ENCODE measurements around the gene SGCA.
A peak's percentile ranks its signal among the peaks of the same experiment; 100 is the strongest.

SGCA gene

DNA sequence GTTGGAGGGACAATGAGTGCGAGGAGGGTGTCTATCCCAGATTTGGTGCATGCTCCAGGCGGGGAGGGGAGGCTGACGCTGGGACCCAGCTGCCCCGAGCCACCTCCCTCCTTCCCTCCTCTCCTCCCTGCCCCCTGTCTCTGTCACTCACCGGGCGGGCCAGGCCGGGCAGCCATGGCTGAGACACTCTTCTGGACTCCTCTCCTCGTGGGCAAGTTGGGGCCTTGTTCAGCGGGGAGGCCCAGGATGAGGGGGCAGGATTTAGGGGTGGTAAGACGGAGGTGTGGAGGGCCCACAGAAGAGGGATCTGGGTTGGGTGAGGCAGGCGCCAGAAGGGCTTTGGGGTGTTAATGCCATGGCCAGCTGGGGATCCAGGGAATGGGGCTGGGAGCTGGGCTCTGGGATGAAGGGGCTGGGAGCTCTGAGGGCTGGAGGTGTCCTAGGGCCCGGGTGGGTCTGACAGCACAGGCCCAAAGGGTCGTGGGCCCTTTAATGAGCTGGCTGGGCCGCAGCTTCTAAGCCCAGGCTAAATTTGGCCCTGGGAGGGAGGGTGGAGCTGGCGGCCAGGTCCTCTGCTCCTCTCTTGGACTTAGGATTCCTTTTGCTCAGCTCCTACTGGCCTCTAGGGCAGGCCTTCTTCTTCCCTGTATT lies at the start of gene SGCA:
Gene SGCA (plus strand): TSS at position 139 of the 651 bp plus-strand sequence. CDS start 36 bp downstream, at position 175.
- DNase-seq (ENCODE audit: low read depth) = no peak

- DNase-seq (ENCODE audit: low read depth) = peak; percentile 70
Observed at GRCh38 chr17:50117202-50118051, 48.4 kb upstream of the SGCA start.

DNA sequence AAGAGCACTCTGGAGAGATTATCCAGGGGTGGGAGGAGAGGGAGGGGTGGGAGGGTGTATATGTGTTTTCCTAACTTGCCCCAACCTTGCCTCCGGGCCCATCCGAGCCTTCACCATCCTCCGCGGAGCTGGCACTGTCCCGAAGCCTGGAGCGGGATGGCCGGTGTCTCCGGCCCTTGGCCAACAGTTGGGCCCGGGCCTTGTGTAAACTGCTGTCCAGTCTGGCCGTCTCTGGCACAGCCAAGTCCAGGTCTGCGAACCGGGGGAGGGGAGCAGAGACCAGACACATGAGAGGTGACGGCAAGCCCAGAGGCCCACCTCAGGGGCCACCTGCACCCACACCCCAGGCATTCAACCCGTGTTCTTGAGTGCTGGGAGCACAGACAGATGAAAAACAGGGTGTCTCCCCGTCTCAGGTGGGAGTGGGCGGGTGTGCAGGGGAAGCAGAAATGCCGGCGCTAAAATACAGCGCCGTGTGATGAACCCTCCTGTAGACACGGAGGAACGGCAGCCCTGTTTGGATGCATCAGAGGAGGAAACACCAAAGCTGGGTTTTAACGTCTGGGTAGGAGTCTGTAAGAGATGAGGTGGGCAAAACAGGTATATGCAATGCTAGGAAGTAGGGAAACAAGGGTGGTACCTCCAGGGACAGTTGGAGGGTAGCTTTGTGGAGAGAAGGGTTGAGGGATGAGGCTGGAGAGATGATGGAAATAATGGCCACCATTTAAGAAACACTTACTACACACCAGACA lies 47.6 kb upstream of the SGCA start:
- no peak for DNase-seq (ENCODE audit: low read depth)

- DNase-seq (ENCODE audit: low read depth) = no peak
Observed at GRCh38 chr17:50118828-50119218, 47.0 kb upstream of the SGCA start.

DNA sequence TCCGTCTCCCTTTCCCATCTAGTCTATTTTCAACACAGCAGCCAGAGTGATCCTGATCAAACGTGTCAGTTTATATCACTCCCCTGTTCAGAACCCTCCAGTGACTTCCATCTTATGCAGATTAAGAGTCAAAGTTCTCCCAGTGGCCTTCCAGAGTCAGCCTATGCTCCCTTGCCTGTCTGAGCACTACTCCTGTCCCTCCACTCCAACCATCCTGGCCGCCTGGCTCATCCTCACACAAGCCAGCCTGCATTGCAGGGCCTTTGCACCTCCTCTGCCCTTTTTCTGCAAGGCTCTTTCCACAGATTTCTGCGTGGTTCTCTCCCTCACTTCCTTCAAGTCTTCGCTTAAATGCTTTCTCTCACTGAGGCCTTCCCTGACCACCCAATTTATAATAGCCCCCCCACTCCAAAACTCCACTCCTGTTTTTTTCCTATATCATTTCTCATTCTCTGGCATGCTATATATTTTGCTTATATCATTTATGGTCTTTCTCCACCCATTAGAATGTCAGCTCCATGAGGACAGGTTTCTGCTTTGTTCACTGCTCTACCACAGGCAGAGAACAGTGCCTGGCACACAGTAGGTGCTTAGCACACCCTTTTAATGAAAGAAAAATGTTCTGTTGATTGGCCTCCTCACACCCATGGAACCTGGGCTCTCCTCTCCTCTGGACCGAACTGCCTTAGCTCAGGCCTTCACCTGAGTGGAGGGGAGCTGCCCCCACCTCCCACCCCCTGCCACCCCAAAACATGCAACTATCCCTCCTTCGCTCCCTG lies 45.1 kb upstream of the SGCA start:
- DNase-seq (ENCODE audit: low read depth) = no peak

DNA sequence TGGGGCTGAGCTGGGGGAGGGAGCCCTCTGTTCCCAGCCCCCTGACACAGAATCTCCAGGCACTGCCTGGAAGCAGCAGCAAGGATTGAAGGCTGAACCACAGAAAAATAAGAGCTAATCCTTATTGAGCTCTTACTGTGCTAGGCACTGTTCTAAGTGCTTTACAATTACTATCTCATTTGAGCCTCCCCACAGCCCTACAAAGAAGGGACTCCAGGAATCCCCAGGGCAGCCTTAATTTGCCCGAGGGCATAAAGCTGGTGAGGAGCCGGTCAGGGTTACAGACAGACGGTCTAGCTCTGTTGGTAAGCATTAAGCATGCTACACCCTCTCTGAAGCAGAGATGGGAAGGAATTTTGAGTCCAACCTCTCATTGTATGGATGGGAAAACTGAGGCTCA lies 42.9 kb upstream of the SGCA start:
- DNase-seq (ENCODE audit: low read depth) = no peak

DNA sequence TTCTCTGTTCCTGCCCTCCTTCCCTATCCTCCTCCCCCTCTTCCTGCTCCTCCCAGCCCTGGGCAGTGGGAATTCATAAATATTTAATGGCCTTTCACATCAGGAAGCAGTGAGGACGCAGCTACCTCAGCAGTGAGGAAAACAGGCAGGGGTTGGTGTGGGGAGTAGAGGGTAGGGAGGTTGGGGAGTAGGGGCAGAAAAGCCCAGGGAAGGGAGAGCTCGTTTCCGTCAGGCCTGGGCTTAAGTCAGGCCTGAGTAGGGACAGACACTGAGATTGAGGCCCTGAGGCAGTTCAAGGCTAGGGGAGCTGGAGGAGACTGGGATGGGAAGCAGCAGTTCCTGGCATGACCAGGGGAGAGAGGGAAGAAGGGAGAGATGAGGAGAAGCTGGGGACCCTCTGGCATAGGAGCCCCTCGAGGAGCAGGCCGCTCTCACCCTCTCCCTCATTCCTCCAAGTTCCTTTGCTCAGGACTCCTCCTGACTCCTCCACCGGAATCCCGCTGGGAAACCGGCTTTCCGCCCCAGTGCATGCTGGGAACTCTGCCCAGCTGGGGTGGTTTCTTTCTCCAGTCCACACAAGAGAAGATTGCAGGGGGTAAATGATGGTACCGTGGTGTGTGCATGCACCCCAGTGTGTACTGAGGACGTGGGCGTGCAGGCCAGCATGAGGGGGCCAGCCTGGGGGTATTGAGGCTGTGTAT lies 42.0 kb upstream of the SGCA start:
- DNase-seq (ENCODE audit: low read depth) = no peak

GRCh38 chr17:50125420-50125997 lies 40.3 kb upstream of the SGCA start:
- DNase-seq (ENCODE audit: low read depth) = no peak

DNA sequence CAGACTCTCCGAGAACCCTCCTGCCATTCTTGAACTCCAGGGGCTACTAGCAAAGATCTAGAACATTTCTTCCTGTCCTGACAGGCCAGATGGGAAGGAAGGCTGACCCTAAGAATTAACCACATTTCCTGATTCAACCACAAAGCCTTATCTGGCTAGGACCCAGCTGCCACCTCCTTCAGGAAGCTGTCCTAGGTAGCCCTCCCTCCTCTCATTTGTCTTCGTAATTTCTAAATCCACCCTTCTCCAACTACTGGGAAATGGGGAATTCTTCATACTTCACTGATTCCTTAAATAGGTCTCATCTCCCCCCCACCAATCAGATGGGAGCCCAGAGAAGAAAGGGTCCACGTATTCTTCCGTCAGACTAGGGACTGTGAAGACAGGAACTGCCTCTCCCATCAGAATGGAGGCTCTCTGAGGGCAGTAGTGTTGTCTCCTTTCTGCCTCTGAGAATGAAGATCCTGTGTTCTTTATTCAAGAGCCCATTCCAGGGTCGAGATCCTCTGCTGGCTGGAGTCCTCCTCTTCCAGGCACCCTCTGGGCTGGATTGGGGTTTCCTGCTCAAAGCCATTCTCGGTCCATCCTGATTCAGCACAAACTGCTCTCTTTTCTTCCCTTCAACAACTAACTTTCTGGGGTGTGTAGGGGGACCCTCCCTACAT lies 38.0 kb upstream of the SGCA start:
- DNase-seq (ENCODE audit: low read depth) = peak; percentile 49

GRCh38 chr17:50128441-50129352 lies 37.1 kb upstream of the SGCA start:
- DNase-seq (ENCODE audit: low read depth) = no peak

DNA sequence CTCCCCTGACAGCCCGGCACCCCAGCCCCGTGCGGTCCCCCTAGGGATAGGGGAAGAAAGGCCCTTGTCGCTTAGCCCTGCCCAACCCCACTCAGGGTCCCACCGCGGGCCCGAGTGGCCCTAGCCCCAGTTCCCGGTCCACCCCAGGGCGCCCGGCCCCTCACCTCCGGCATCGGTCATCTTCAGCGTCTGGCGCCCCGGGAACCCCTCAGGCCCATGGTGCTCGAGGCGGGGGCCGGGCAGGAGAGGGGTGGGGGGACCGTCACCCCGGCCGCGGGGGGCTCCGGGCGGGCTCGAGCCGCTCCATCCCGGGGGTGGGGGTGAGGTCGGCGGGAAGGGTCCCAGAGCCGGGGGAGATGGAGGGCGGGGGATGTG lies 36.5 kb upstream of the SGCA start:
- DNase-seq (ENCODE audit: low read depth) = no peak

- DNase-seq (ENCODE audit: low read depth) = peak; percentile 61
Observed at GRCh38 chr17:50129728-50130558, 35.9 kb upstream of the SGCA start, which contains the start of gene SAMD14. Gene SAMD14, minus strand, starts transcription at chr17:50130160. Its CDS starts 5,201 bp downstream, at chr17:50124959.

DNA sequence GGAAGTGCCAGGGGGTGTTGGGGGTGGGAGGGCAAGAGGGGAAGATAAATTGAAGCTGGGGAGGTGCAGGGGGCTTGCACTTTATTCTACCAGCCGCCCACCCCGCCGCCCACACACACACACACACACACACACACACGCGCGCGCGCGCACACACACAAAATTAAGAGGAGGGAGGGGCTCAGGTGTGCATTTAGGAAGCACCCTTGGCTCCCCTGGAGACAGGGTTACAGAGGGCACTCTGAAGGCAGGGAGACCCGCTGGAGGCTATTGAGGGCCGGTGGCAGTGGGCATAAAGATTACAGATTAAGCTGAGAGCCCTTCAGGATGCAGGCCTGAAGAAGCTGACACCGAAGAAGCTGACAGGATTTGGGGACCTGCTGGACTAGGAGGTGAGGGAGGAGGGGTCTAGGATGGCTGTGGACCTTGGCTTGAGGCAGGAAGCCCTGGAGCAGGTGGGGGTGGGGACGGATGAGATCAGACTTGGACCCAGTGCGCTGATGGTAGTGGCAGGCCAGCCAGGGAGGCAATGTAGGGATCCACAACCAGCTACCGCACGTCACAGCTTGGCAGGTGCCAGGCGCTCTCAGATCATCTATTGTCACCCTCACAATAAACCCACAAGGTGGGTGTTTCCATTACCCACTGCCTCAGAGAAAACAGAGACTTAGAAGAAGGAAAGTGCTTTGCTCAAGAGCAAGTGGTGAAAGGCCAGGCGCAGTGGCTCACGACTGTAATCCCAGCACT lies 35.1 kb upstream of the SGCA start:
- no peak for DNase-seq (ENCODE audit: low read depth)

DNA sequence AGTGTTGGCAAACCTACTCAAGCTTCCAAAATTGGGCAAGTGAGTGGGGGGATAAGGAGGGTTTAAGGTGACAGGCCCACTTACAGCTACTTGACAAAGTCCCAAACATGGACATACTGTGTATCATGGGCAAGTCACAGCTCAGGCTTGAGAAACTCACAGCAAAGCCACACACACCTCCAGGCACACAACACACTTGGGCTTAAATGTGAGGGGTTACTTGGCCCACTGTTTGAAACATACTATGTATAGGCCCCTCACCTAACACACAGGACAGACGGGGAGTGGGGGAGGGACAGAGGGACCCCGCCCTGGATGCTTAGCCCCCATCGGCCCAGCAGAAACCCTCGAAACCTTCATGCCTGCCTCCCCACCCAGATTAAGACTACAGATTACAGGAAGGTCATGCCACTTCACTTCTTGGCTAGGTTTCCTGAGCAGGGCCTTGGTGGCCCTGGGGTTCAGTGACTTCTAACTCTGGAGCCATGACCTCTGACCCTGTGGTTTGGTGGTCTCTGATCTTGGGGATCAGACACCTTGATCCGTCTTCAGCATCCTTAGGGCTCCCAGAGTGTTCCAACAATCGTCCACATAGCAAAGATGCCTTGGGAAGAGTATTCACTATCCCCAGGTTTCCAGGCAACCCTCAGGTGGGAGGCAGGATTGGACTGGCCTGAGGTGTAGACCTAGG lies 33.6 kb upstream of the SGCA start:
- no peak for DNase-seq (ENCODE audit: low read depth)

DNA sequence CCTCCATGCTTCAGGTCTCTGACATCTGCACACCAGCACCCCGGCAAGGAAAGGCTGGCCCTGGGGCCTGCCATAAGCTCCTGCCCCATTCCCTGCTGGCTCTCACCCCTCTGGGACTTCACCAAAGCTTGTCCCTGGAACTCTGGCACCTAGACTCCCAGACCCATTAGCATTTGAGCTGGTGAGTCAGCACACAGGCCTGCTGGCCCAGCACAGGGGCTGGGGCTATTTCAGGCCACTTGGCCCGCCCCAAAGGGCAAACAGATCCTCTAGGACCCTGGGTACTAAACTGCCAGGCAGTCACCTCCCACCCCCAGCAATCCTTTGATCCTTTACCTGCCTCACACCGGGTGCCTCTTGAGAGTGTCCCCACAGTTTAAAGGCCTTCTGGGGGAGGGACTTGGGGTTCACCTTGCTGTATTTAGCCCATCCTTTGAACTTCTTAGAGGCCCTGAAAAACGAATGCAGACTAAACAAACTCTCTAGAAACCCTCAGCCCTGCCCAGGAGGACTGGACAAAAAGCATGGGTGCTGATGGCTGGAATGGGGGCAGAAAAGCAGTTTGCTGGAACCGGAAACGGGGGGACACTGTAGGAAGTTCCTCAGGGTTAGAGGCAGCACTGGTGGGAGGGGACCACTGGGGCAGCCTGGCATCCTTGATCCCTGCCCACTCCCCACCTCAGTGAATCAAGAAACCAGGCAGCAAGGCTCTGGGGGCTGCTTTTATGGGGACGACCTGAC lies 32.6 kb upstream of the SGCA start:
- peak; percentile 47 for DNase-seq (ENCODE audit: low read depth)

GRCh38 chr17:50133769-50134099 lies 32.1 kb upstream of the SGCA start:
- DNase-seq (ENCODE audit: low read depth) = no peak

Data from iris pigment epithelial cell (primary cell).